Stomach (tissue), 4 donors: Measurements from ENCODE around the gene MAN1A1.

Source experiments
- EP300 ChIP-seq: sonication (generic); formaldehyde crosslinking; IDR thresholded peaks from one replicate; pipeline ENCODE4 v1.6.1; 2017; ENCODE audit warnings: antibody characterized with exemption
- POLR2A ChIP-seq, 4 donors: fragments of 450-650 bp; IDR thresholded peaks; one replicate each; pipeline ENCODE4 v1.6.1; 2016; ENCODE audit warnings: antibody characterized with exemption in 4 of 4, control low read depth in 2 of 4, mild to moderate bottlenecking in 1 of 4, moderate library complexity in 1 of 4
- TF ChIP-seq, protein P1 (sequence below), 7 experiments: fragments of 450-650 bp in 4 of 7; fragments of 200-600 bp in 3 of 7; sonication (generic) in 3 of 7; IDR thresholded peaks; one replicate each; pipeline ENCODE4 v1.5.1; 2016 to 2019; ENCODE audit warnings: antibody characterized with exemption in 7 of 7, control low read depth in 2 of 7, mild to moderate bottlenecking in 1 of 7

DNA sequence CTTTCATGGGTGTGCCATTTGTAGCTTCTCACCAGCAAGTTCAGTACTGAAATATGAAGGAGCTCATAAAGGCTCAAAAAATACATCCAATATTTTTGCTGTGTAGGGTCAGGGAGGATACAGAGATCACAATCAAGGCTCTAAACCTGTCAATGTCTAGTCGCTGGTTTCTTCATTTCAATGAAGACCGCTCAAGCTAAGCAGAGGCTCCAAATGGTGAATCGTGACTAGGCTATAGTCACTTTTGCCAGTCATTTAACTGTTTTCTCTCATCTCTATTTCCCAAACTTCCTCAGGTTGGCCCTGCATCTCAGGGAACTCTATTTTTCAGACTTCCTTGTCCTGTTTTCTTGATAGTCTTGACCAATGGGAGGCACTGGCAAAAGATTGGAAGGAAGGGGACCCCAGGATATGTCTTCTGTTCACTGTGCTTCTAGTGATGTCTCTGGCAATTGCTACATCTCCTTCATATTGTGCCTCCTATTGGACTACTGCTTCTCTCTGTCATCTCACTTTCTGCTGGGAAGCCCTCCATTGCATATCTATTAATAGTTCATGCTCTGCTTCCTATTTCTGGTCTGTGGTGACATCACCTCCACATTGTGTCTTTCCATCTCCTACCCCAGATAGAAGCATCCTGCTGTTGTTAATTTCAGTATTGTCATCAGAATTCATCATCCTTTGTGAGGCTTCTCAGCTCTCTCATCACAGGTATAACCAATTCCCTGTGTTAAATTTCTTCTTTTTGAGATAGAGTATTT is 183.4 kb downstream of the MAN1A1 start:
- TF ChIP-seq, protein P1, sequence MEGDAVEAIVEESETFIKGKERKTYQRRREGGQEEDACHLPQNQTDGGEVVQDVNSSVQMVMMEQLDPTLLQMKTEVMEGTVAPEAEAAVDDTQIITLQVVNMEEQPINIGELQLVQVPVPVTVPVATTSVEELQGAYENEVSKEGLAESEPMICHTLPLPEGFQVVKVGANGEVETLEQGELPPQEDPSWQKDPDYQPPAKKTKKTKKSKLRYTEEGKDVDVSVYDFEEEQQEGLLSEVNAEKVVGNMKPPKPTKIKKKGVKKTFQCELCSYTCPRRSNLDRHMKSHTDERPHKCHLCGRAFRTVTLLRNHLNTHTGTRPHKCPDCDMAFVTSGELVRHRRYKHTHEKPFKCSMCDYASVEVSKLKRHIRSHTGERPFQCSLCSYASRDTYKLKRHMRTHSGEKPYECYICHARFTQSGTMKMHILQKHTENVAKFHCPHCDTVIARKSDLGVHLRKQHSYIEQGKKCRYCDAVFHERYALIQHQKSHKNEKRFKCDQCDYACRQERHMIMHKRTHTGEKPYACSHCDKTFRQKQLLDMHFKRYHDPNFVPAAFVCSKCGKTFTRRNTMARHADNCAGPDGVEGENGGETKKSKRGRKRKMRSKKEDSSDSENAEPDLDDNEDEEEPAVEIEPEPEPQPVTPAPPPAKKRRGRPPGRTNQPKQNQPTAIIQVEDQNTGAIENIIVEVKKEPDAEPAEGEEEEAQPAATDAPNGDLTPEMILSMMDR (IDR thresholded peaks at IDR 0.05), result no peak
- TF ChIP-seq POLR2A (IDR thresholded peaks at IDR 0.05) (no peak), EP300 (no peak)
